Thymus (tissue), 11 donors: Measurements from ENCODE around the gene CPNE6. TPM values are rescaled to one million over a fixed set of nuclear protein-coding genes. Genes with fewer than 3 reads are reported as not detected.
"Not testable (repeated sequence)": the region's sequence is repeated elsewhere in the genome, so short reads cannot be mapped to it uniquely, and the experiment has no call there.

Experiments
- DNase-seq, 9 donors: peaks; one replicate each; pipeline ENCODE4 v3.0.0-alpha.2; 2013; ENCODE audit warnings: low spot score in 9 of 9, low read depth in 6 of 9, missing footprints in 1 of 9
- H3K27ac ChIP-seq, 2 donors: one replicate each; pipeline ENCODE4 v1.5.1; 2013; ENCODE audit warnings: control low read depth in 1 of 2, low read depth in 1 of 2, low read length in 1 of 2, mild to moderate bottlenecking in 1 of 2, moderate library complexity in 1 of 2
- H3K27me3 ChIP-seq, 2 donors: one replicate each; pipeline ENCODE4 v1.5.1; 2013; ENCODE audit warnings: low read length in 1 of 2; ENCODE audit not compliant: control insufficient read depth in 2 of 2, insufficient read depth in 1 of 2
- H3K36me3 ChIP-seq, 2 donors: one replicate each; pipeline ENCODE4 v1.5.1; 2013; ENCODE audit warnings: low read length in 1 of 2, mild to moderate bottlenecking in 1 of 2, moderate library complexity in 1 of 2; ENCODE audit not compliant: control insufficient read depth in 2 of 2, insufficient read depth in 2 of 2
- H3K4me1 ChIP-seq, 2 donors: one replicate each; pipeline ENCODE4 v1.5.1; 2013; ENCODE audit warnings: low read length in 2 of 2; ENCODE audit not compliant: control insufficient read depth in 2 of 2, insufficient read depth in 2 of 2
- H3K4me3 ChIP-seq, 2 donors: one replicate each; pipeline ENCODE4 v1.5.1; 2013; ENCODE audit warnings: low read length in 2 of 2, control low read depth in 1 of 2, mild to moderate bottlenecking in 1 of 2
- H3K9me3 ChIP-seq, 2 donors: one replicate each; pipeline ENCODE4 v1.5.1; 2013; ENCODE audit warnings: low read length in 1 of 2, mild to moderate bottlenecking in 1 of 2; ENCODE audit not compliant: control insufficient read depth in 2 of 2, insufficient read depth in 1 of 2
- WGBS: extraction: QIAGEN DNeasy Blood & Tissue Kit; methylation state at CpG from one replicate; pipeline ENCODE4 v1.1.7; 2013; 5-methylcytosine and 5-hydroxymethylcytosine counted together
- polyA plus RNA-seq: library from polyadenylated mRNA; stranded (reverse); fragments of 200-250 nt; gene quantifications from one replicate; pipeline ENCODE4 v1.2.3, GENCODE V29; 2013
- total RNA-seq: library from RNA; stranded (reverse); fragments of 120-200 nt; gene quantifications from one replicate; pipeline ENCODE4 v1.2.4, GENCODE V29; 2013
- donor health status: healthy.

Gene CPNE6
- total and polyA plus RNA-seq, 2 donors, result 0.05 to 0.34 TPM

GRCh38 chr14:24103451-24103850 is 32.1 kb downstream of the CPNE6 start:
- Histone ChIP-seq H3K9me3 (no peaks in the 10 kb centered on the region), H3K36me3 (peaks cover 7 to 8% of the 10 kb centered on the region in 2 donors), H3K27me3 (no peaks in the 10 kb centered on the region), H3K4me1 (no peaks in the 10 kb centered on the region), H3K27ac (no peak overlapping the region), H3K4me3 (no peak overlapping the region)
- DNase-seq, result no peak
- WGBS, result 98% methylated on average over 13 of the region's 13 CpGs

GRCh38 chr14:24105609-24106239 is 34.4 kb downstream of the CPNE6 start:
- not testable (repeated sequence) for H3K36me3 ChIP-seq, H3K4me3 ChIP-seq, H3K9me3 ChIP-seq, DNase-seq, H3K4me1 ChIP-seq, H3K27me3 ChIP-seq, H3K27ac ChIP-seq
- WGBS, result 98% methylated on average over 8 of the region's 8 CpGs

- no peaks in the 10 kb centered on the region for H3K9me3 ChIP-seq
- H3K27me3 ChIP-seq, result no peaks in the 10 kb centered on the region
- no peak overlapping the region for H3K4me3 ChIP-seq
- no peak for DNase-seq
- WGBS, result 98% methylated on average over 4 of the region's 4 CpGs
- no peaks in the 10 kb centered on the region for H3K36me3 ChIP-seq
- no peak overlapping the region for H3K27ac ChIP-seq
- no peaks in the 10 kb centered on the region for H3K4me1 ChIP-seq
Measured at GRCh38 chr14:24106672-24107271, 35.4 kb downstream of the CPNE6 start.

GRCh38 chr14:24108336-24108874 is 37.0 kb downstream of the CPNE6 start:
- peaks cover 2% of the 10 kb centered on the region in 2 donors for H3K4me1 ChIP-seq
- no peaks in the 10 kb centered on the region for H3K27me3 ChIP-seq
- peak overlapping the region; percentile 22 to 89 for H3K27ac ChIP-seq
- no peak for DNase-seq
- H3K9me3 ChIP-seq, result no peaks in the 10 kb centered on the region
- H3K36me3 ChIP-seq, result no peaks in the 10 kb centered on the region
- WGBS, result 49% methylated on average over 5 of the region's 5 CpGs
- no peak overlapping the region for H3K4me3 ChIP-seq

- Histone ChIP-seq H3K9me3 (no peaks in the 10 kb centered on the region), H3K36me3 (no peaks in the 10 kb centered on the region), H3K4me1 (peaks cover 3 to 5% of the 10 kb centered on the region in 2 donors), H3K4me3 (no peak overlapping the region), H3K27ac (no peak overlapping the region), H3K27me3 (no peaks in the 10 kb centered on the region)
- no peak for DNase-seq
- 95% methylated on average over 9 of the region's 9 CpGs for WGBS
Measured at GRCh38 chr14:24110060-24110459, 38.7 kb downstream of the CPNE6 start.

DNA sequence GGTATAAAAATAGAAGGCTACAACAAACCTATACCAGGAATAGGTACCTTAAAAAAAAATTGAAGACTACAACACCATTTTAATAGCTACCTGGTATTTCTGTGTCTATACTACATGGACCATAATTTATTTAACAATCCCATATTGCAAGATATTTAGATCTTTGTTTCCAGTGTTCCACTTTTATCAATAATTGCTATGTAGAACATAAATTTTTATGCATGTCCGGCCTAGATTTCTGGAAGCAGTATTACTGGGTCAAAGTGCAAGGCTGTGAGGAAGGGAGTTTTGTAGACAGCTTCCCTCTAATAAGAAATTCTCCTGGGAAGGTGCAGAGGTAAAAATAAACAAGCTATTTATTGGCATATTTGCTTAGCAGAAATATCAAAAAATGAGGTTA is 39.2 kb downstream of the CPNE6 start:
- DNase-seq, result no peak
- 99% methylated on average over 1 of the region's 1 CpG for WGBS
- Histone ChIP-seq H3K4me1 (peaks cover 4 to 7% of the 10 kb centered on the region in 2 donors), H3K36me3 (no peaks in the 10 kb centered on the region), H3K27me3 (no peaks in the 10 kb centered on the region), H3K9me3 (no peaks in the 10 kb centered on the region), H3K27ac (no peak overlapping the region), H3K4me3 (no peak overlapping the region)

GRCh38 chr14:24113379-24113800 is 42.0 kb downstream of the CPNE6 start:
- Histone ChIP-seq H3K4me3 (peak overlapping the region; percentile 74 to 93), H3K4me1 (peaks cover 22% of the 10 kb centered on the region in 2 donors), H3K27me3 (no peaks in the 10 kb centered on the region), H3K36me3 (peaks cover 11 to 17% of the 10 kb centered on the region in 2 donors), H3K9me3 (no peaks in the 10 kb centered on the region), H3K27ac (peak overlapping the region; percentile 100)
- no peak for DNase-seq
- 27% methylated on average over 15 of the region's 15 CpGs for whole genome bisulfite sequencing

DNA sequence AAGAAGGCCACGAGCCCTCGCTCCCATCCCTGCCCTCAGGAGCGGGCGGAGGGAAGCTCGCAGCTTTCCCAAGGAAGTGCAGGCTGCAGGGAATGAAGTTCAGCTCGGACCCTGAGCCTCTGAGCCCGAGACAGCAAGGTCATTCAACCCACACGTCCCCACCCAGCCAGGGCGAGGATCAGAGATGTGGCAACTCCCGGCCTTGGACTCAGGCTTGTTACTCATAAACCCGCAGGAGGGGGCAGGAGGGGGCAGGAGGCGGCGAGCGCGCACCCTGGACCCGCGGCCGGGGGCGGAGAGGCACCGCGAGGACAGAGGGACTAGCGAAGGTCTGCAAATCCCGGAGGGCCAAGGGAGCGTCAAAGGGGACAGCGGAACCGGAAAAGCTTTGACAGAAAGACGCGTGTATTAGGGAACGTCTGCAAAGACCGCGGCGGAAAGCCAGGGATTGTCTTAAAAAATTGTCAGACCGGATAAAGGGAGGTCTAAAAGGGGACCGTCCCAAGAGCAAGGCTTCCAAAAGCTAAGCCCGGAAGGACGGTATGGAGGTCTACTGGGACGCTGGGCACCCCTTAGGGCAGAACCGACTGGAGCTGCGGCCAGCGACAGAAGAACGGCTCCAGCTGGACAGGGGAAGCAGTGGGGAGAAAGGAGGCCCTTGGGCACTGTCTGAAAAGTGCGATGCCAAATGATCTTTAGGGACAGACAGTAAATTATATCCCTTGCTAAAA is 42.6 kb downstream of the CPNE6 start:
- under 1% methylated on average over 42 of the region's 42 CpGs for WGBS
- Histone ChIP-seq H3K27me3 (no peaks in the 10 kb centered on the region), H3K4me3 (peak overlapping the region; percentile 74 to 93), H3K9me3 (no peaks in the 10 kb centered on the region), H3K4me1 (peaks cover 22% of the 10 kb centered on the region in 2 donors), H3K36me3 (peaks cover 17 to 23% of the 10 kb centered on the region in 2 donors), H3K27ac (peak overlapping the region; percentile 100)
- DNase-seq, result peak in 5 of 9 donors; percentile 63 to 90 (median 71)
